Stomach (tissue), 19 donors: Measurements from ENCODE around the gene NAA11. TPM values are rescaled to one million over a fixed set of nuclear protein-coding genes. Genes with fewer than 3 reads are reported as not detected.

Source experiments
- DNase-seq, 2 donors: peaks; one replicate each; pipeline versions ENCODE4 v3.0.0 to v3.0.0-alpha.2; 2013 to 2019
- H3K27ac ChIP-seq, 5 donors: fragments of 200-600 bp in 4 of 5; sonication (generic) in 4 of 5; one replicate each; pipeline ENCODE4 v1.5.1; 2013 to 2019; ENCODE audit warnings: mild to moderate bottlenecking in 1 of 5, moderate library complexity in 1 of 5
- H3K27me3 ChIP-seq, 3 donors: fragments of 200-600 bp; sonication (generic); one replicate each; pipeline ENCODE4 v1.5.1; 2017 to 2019; ENCODE audit warnings: mixed run types in 1 of 3
- H3K36me3 ChIP-seq, 4 donors: fragments of 200-600 bp; sonication (generic); 1 replicate in 3 of 4; 2 replicates in 1 of 4; pipeline ENCODE4 v1.5.1; 2016 to 2019
- H3K4me1 ChIP-seq, 4 donors: fragments of 200-600 bp; sonication (generic); one replicate each; pipeline ENCODE4 v1.5.1; 2016 to 2019
- H3K4me3 ChIP-seq, 4 donors: fragments of 200-600 bp; sonication (generic) in 3 of 4; one replicate each; pipeline ENCODE4 v1.5.1; 2016 to 2019; ENCODE audit warnings: mild to moderate bottlenecking in 1 of 4
- H3K9me3 ChIP-seq, 4 donors: fragments of 200-600 bp; sonication (generic); one replicate each; pipeline ENCODE4 v1.5.1; 2016 to 2019
- EP300 ChIP-seq: sonication (generic); formaldehyde crosslinking; IDR thresholded peaks from one replicate; pipeline ENCODE4 v1.6.1; 2017; ENCODE audit warnings: antibody characterized with exemption
- POLR2A ChIP-seq, 4 donors: fragments of 450-650 bp; IDR thresholded peaks; one replicate each; pipeline ENCODE4 v1.6.1; 2016; ENCODE audit warnings: antibody characterized with exemption in 4 of 4, control low read depth in 2 of 4, mild to moderate bottlenecking in 1 of 4, moderate library complexity in 1 of 4
- POLR2AphosphoS5 ChIP-seq, 3 donors: sonication (generic); formaldehyde crosslinking; IDR thresholded peaks; one replicate each; pipeline ENCODE4 v1.6.1; 2016; ENCODE audit warnings: antibody characterized with exemption in 3 of 3
- WGBS, 5 donors: extraction: QIAGEN DNeasy Blood & Tissue Kit in 3 of 5; methylation state at CpG; one replicate each; pipeline versions ENCODE4 v1.1.5 to v1.1.7; 2013 to 2018; 5-methylcytosine and 5-hydroxymethylcytosine counted together
- intact Hi-C: fragments of 100-400 bp; cut with DNase I; formaldehyde crosslinking; loops from one replicate; pipeline ENCODE4 v1.15.1; 2023; ENCODE audit warnings: low total_unique reads
- long read RNA-seq, 10 donors: transcript quantifications; one replicate each; lab custom pipeline, GENCODE V29; 2026
- polyA plus RNA-seq, 3 donors: library from polyadenylated mRNA; stranded (reverse); fragments of 200-250 nt; gene quantifications; one replicate each; pipeline ENCODE4 v1.2.3, GENCODE V29; 2013
- total RNA-seq, 5 donors: library from RNA; depleted of rRNA; stranded (reverse); fragments of >200 nt; gene quantifications; one replicate each; pipeline versions ENCODE4 v1.1.0 to v1.2.3, GENCODE V29; 2014 to 2016
- TF ChIP-seq, protein P1 (sequence below), 7 experiments: fragments of 450-650 bp in 4 of 7; fragments of 200-600 bp in 3 of 7; sonication (generic) in 3 of 7; IDR thresholded peaks; one replicate each; pipeline ENCODE4 v1.5.1; 2016 to 2019; ENCODE audit warnings: antibody characterized with exemption in 7 of 7, control low read depth in 2 of 7, mild to moderate bottlenecking in 1 of 7
- donor health status: healthy with polysubstance abuse.
- donor health status: Bipolar disorder and iron deficiency.
- donor health status: healthy.

The NAA11 gene
- total RNA-seq (not detected), polyA plus RNA-seq (not detected)
- long read RNA-seq, donor 1, result 0 reads
- long read RNA-seq, donor 2, result 0 reads
- long read RNA-seq, donor 3, result 0 reads
- long read RNA-seq, donor 4, result 0 reads
- long read RNA-seq, donor 5, result 0 reads
- long read RNA-seq, donor 6, result 0 reads
- long read RNA-seq, donor 7, result 0 reads
- long read RNA-seq, donor 8, result 0 reads
- long read RNA-seq, donor 9, result 0 reads
- long read RNA-seq, donor 10, result 0 reads

DNA sequence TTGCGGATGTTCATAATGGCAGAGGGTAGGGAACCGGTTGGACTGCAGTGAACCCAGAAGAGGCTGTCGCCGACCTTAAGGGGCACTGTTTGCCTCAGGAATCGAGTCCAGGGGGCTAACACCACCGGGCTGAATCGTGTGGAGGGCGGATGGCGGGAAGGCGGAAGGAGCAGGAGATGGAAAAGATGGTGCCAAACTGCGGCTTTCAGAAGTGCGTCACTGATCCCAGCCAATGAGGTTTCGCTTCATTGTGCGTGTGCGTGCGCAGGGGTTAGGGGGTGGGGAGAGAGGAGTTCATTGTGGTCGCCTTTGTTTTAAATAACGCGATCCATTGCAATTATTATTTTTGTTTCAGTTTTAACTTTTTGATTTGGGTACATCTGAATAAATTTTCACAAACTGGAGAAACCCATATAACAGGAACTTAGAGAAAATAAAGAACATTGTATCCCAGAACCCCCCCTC lies at the start of gene NAA11:
NAA11 (minus strand) TSS at position 198 of the 465 bp plus-strand sequence; CDS start at position 14, 184 bp downstream.
- Histone ChIP-seq H3K27ac (no peak within 1 kb of the TSS), H3K4me3 (no peak within 1 kb of the TSS), H3K4me1 (no peaks in the 10 kb centered on the region), H3K27me3 (no peaks in the 10 kb centered on the region), H3K36me3 (no peaks in the 10 kb centered on the region), H3K9me3 (no peaks in the 10 kb centered on the region)
- DNase-seq, result no peak
- intact Hi-C loops, result no loop called here
- 86 to 95% (median 88%) methylated on average over 19 of the region's 19 CpGs for WGBS, 5 donors
- TF ChIP-seq POLR2A (IDR thresholded peaks at IDR 0.05) (no peak), EP300 (no peak)
- TF ChIP-seq, protein P1, sequence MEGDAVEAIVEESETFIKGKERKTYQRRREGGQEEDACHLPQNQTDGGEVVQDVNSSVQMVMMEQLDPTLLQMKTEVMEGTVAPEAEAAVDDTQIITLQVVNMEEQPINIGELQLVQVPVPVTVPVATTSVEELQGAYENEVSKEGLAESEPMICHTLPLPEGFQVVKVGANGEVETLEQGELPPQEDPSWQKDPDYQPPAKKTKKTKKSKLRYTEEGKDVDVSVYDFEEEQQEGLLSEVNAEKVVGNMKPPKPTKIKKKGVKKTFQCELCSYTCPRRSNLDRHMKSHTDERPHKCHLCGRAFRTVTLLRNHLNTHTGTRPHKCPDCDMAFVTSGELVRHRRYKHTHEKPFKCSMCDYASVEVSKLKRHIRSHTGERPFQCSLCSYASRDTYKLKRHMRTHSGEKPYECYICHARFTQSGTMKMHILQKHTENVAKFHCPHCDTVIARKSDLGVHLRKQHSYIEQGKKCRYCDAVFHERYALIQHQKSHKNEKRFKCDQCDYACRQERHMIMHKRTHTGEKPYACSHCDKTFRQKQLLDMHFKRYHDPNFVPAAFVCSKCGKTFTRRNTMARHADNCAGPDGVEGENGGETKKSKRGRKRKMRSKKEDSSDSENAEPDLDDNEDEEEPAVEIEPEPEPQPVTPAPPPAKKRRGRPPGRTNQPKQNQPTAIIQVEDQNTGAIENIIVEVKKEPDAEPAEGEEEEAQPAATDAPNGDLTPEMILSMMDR (IDR thresholded peaks at IDR 0.05), result no peak

DNA sequence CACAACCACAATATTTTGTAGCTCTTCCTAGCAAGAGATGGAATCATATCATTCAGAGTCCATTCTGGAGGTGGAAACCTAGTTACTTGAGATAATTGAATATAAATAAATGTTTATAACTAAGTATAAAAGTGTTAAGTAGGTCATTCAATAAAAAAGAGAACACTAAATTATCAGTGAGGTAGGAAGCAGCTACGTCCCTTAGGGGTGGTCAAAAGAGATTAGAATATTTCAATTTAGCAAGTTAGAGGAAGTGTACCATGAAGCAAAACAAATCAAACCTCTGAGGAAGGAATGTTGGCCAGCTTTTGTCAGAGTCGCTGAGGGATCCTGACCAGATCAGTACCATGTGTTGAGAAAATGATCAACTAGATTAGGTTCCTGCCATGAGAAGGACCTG lies 44.2 kb upstream of the NAA11 start:
- Histone ChIP-seq H3K27ac (no peak overlapping the region), H3K36me3 (no peaks in the 10 kb centered on the region), H3K27me3 (no peaks in the 10 kb centered on the region), H3K9me3 (no peaks in the 10 kb centered on the region), H3K4me3 (no peak overlapping the region), H3K4me1 (no peaks in the 10 kb centered on the region)
- intact Hi-C loops, result no loop called here
- TF ChIP-seq, protein P1 (IDR thresholded peaks at IDR 0.05), result no peak
- TF ChIP-seq POLR2A (IDR thresholded peaks at IDR 0.05) (no peak), EP300 (no peak), POLR2AphosphoS5 (IDR thresholded peaks at IDR 0.05) (no peak)
- DNase-seq, result no peak
- WGBS, 5 donors, result 55 to 62% (median 57%) methylated on average over 2 of the region's 2 CpGs

DNA sequence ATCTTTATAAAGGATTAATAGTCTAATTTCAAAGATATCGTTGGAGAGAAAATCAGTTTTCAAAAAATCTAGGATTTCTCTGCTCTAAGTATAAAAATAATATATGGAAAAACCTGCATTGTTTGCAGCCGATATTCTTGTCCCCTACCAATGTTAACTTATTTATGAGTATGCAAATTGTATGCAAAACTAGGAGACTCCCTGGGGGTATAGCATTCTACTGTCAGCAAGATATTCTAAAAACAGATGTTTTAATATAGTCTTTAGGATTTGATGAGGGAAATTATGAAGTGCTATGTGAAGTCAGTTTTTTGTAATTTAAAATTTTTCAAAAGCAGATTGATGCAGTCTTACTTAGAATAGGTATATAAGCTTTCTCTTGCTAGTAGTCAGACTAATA lies 41.2 kb upstream of the NAA11 start:
- no peak for DNase-seq
- Histone ChIP-seq H3K4me1 (no peaks in the 10 kb centered on the region), H3K27ac (no peak overlapping the region), H3K4me3 (no peak overlapping the region), H3K27me3 (no peaks in the 10 kb centered on the region), H3K9me3 (no peaks in the 10 kb centered on the region), H3K36me3 (no peaks in the 10 kb centered on the region)
- 87 to 94% (median 91%) methylated on average over 2 of the region's 2 CpGs for WGBS, 5 donors
- intact Hi-C loops, result no loop called here
- no peak for TF ChIP-seq POLR2A (IDR thresholded peaks at IDR 0.05)

DNA sequence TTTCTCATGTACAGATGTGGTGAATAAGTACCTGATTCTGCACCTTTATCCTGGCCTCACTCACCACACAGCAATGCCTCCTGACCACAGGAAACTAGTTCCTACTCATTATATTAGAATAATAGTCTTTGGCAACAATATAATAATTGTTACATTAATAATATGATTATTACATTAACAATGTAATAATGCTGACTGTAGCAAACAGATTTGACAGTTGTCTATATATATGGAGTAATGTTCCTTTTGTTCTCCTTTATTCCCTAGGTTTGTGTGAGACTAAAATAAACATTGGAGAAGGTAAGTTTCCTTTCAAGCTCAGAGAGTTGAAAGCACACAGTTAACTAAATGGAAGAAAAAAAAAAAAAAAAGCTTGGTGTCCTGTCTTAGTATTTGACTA lies 40.6 kb upstream of the NAA11 start:
- Histone ChIP-seq H3K9me3 (no peaks in the 10 kb centered on the region), H3K36me3 (no peaks in the 10 kb centered on the region), H3K27me3 (no peaks in the 10 kb centered on the region), H3K4me3 (no peak overlapping the region), H3K27ac (no peak overlapping the region), H3K4me1 (no peaks in the 10 kb centered on the region)
- no peak for DNase-seq
- intact Hi-C loops, result no loop called here
- TF ChIP-seq EP300, result no peak

DNA sequence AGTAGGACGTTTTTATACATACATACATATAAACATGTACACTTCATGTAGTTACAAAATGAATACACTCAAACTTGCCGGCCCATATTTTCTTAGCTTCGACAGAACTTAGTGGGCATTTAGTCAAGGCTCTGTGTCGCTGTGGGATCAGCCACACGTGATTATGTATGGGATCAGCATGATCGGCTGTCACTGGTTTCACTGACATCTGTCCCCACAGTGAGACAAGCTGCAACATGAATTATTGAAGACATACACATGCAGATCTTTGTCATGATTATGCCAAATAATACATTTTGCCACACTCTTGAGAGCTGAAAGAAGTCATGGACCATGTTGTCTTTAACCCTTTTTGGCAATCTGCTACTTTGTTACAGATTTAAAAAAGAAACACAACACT lies 38.2 kb upstream of the NAA11 start:
- peaks cover 0 to 6% (median 0%) of the 10 kb centered on the region in 4 donors for H3K4me1 ChIP-seq
- intact Hi-C loops, result no loop called here
- no peak overlapping the region for H3K27ac ChIP-seq
- TF ChIP-seq POLR2A (IDR thresholded peaks at IDR 0.05), result no peak
- no peak for TF ChIP-seq POLR2AphosphoS5 (IDR thresholded peaks at IDR 0.05)
- TF ChIP-seq, protein P1 (IDR thresholded peaks at IDR 0.05), result no peak
- TF ChIP-seq EP300, result no peak
- 74 to 86% (median 82%) methylated on average over 6 of the region's 6 CpGs for WGBS, 5 donors
- no peak for DNase-seq
- no peaks in the 10 kb centered on the region for H3K9me3 ChIP-seq
- H3K27me3 ChIP-seq, result no peaks in the 10 kb centered on the region
- no peak overlapping the region for H3K4me3 ChIP-seq
- H3K36me3 ChIP-seq, result no peaks in the 10 kb centered on the region
